ENCODE results near the gene INTS11.

INTS11 gene

GRCh38 chr1:1328254-1328653 lies 3.8 kb upstream of the INTS11 start:
- no peak overlapping the region for H3K4me3 ChIP-seq (ENCODE audit: low read depth, low read length)
- TF ChIP-seq CTCF (IDR thresholded peaks at IDR 0.05; ENCODE audit: control insufficient read depth, extremely low read depth, insufficient read depth): no peak
- no peak for DNase-seq (ENCODE audit: low read depth)

- no peak overlapping the region for H3K4me3 ChIP-seq (ENCODE audit: low read depth, low read length)
- no peak for DNase-seq (ENCODE audit: low read depth)
- no peak for TF ChIP-seq CTCF (IDR thresholded peaks at IDR 0.05; ENCODE audit: control insufficient read depth, extremely low read depth, insufficient read depth)
These were observed 2.8 kb upstream of the INTS11 start for GRCh38 chr1:1327291-1327690.

GRCh38 chr1:1326075-1326605 lies 1.7 kb upstream of the INTS11 start:
- H3K4me3 ChIP-seq (ENCODE audit: low read depth, low read length): peak overlapping the region; percentile 95
- TF ChIP-seq CTCF (IDR thresholded peaks at IDR 0.05; ENCODE audit: control insufficient read depth, extremely low read depth, insufficient read depth): no peak
- no peak for DNase-seq (ENCODE audit: low read depth)

- TF ChIP-seq CTCF (IDR thresholded peaks at IDR 0.05; ENCODE audit: control insufficient read depth, extremely low read depth, insufficient read depth): no peak
- no peak for DNase-seq (ENCODE audit: low read depth)
- H3K4me3 ChIP-seq (ENCODE audit: low read depth, low read length): peak overlapping the region; percentile 95
These were observed 1.0 kb upstream of the INTS11 start for GRCh38 chr1:1325288-1326074.

GRCh38 chr1:1324084-1324523 lies 356 bp downstream of the INTS11 start:
- no peak for TF ChIP-seq CTCF (IDR thresholded peaks at IDR 0.05; ENCODE audit: control insufficient read depth, extremely low read depth, insufficient read depth)
- no peak for DNase-seq (ENCODE audit: low read depth)
- H3K4me3 ChIP-seq (ENCODE audit: low read depth, low read length): peak overlapping the region; percentile 95

GRCh38 chr1:1322952-1323351 lies 1.5 kb downstream of the INTS11 start:
- no peak for DNase-seq (ENCODE audit: low read depth)
- peak overlapping the region; percentile 34 for H3K4me3 ChIP-seq (ENCODE audit: low read depth, low read length)
- no peak for TF ChIP-seq CTCF (IDR thresholded peaks at IDR 0.05; ENCODE audit: control insufficient read depth, extremely low read depth, insufficient read depth)

All from LNCaP clone FGC (cell line).